ENCODE measurements around the gene RAF1. TPM values are rescaled to one million over a fixed set of nuclear protein-coding genes. Genes with fewer than 3 reads are reported as not detected.

Gene RAF1
- total RNA-seq, 1 experiment from 2014 or later: 64.3 TPM

DNA sequence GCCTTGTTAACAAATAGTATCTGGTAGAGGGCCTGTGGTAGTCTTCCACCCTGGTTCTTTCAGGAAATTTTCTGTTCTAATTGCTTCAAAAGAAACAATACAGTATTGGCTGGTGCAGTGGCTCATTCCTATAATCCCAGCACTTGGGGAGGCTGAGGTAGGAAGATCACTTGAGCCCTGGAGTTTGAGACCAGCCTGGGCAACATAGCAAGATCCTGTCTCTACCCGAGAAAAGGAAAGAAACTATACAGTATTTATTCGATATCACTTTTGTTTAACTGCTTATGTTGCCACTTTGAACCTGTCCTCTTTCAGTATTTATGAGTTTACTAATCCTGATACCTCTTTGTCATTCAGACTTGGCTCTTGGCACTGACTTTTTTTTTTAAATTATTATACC, 102.5 kb downstream of the RAF1 start:
- ChIA-PET CTCF (no interaction called here), RAD21 (ENCODE audit: low non-redundant PET in 1 of 2, low total read pairs in 2 of 2, uncharacterized antibody in 2 of 2, unreplicated experiment in 2 of 2) (no interaction called here), POLR2A (no interaction called here)
- no peaks in the 10 kb centered on the region for H3K36me3 ChIP-seq (ENCODE audit: control insufficient read depth in 1 of 2, insufficient read depth in 2 of 2, low read length in 2 of 2)
- no peak overlapping the region for H3K27ac ChIP-seq (ENCODE audit: low read depth, low read length)
- no peaks in the 10 kb centered on the region for H3K27me3 ChIP-seq (ENCODE audit: insufficient read depth, low read length)
- peaks cover 11% of the 10 kb centered on the region; the same call in 1 of the 2 replicates for H4K20me1 ChIP-seq (ENCODE audit: insufficient read depth)
- H2AFZ ChIP-seq (ENCODE audit: low read depth, low read length, poor library complexity, severe bottlenecking): no peak overlapping the region
- ATAC-seq (no peak), DNase-seq (ENCODE audit: low read depth, low spot score) (no peak)
- H3K79me2 ChIP-seq (ENCODE audit: insufficient read depth, low read length): peaks cover 93% of the 10 kb centered on the region
- H3K4me1 ChIP-seq (ENCODE audit: control insufficient read depth in 1 of 2, insufficient read depth in 2 of 2, low read length in 2 of 2): peaks cover 8 to 19% of the 10 kb centered on the region in 2 experiments
- H3K4me2 ChIP-seq (ENCODE audit: low read length): no peak overlapping the region
- H3K9ac ChIP-seq (ENCODE audit: low read length): no peak overlapping the region
- no peaks in the 10 kb centered on the region for H3K9me3 ChIP-seq (ENCODE audit: control insufficient read depth in 1 of 2, insufficient read depth in 1 of 2, low read depth in 1 of 2, low read length in 2 of 2)
- no peaks in the 10 kb centered on the region for H3K9me2 ChIP-seq (ENCODE audit: insufficient read depth)
- BruUV-seq (replicated peaks): no TSS peak
- intact Hi-C loops (cut with micrococcal nuclease): no loop called here
- no peak overlapping the region for H3K4me3 ChIP-seq (replicated peaks in 1 of 2; ENCODE audit: low read depth in 1 of 2, low read length in 2 of 2)
- TF ChIP-seq ZNF274 (IDR thresholded peaks at IDR 0.05; ENCODE audit: low read depth, low read length) (no peak), CBX3 (IDR thresholded peaks at IDR 0.05; ENCODE audit: low read depth) (no peak), CEBPB (IDR thresholded peaks at IDR 0.05; ENCODE audit: low read depth) (no peak), EZH2phosphoT487 (IDR thresholded peaks at IDR 0.05; ENCODE audit: borderline replicate concordance) (no peak), FOSL1 (IDR thresholded peaks at IDR 0.05; ENCODE audit: low read depth) (no peak), ZFX (IDR thresholded peaks at IDR 0.05) (no peak), SP1 (IDR thresholded peaks at IDR 0.05; ENCODE audit: low read depth) (no peak), EGR1 (IDR thresholded peaks at IDR 0.05; ENCODE audit: low read depth) (no peak), SIN3A (IDR thresholded peaks at IDR 0.05; ENCODE audit: low read depth) (no peak), JUND (IDR thresholded peaks at IDR 0.05) (no peak), YY1 (IDR thresholded peaks at IDR 0.05; ENCODE audit: extremely low read depth, insufficient replicate concordance, low read depth, low read length) (no peak)

- Histone ChIP-seq H3K27ac (ENCODE audit: low read depth, low read length) (no peak overlapping the region), H3K9ac (ENCODE audit: low read length) (no peak overlapping the region), H3K27me3 (ENCODE audit: insufficient read depth, low read length) (no peaks in the 10 kb centered on the region), H3K9me2 (ENCODE audit: insufficient read depth) (no peaks in the 10 kb centered on the region), H4K20me1 (ENCODE audit: insufficient read depth) (peaks cover 11% of the 10 kb centered on the region; the same call in 1 of the 2 replicates), H3K4me3 (replicated peaks in 1 of 2; ENCODE audit: low read depth in 1 of 2, low read length in 2 of 2) (no peak overlapping the region), H3K9me3 (ENCODE audit: control insufficient read depth in 1 of 2, insufficient read depth in 1 of 2, low read depth in 1 of 2, low read length in 2 of 2) (no peaks in the 10 kb centered on the region), H3K4me1 (ENCODE audit: control insufficient read depth in 1 of 2, insufficient read depth in 2 of 2, low read length in 2 of 2) (peaks cover 8 to 26% of the 10 kb centered on the region in 2 experiments), H2AFZ (ENCODE audit: low read depth, low read length, poor library complexity, severe bottlenecking) (no peak overlapping the region), H3K79me2 (ENCODE audit: insufficient read depth, low read length) (peaks cover 86% of the 10 kb centered on the region), H3K4me2 (ENCODE audit: low read length) (no peak overlapping the region), H3K36me3 (ENCODE audit: control insufficient read depth in 1 of 2, insufficient read depth in 2 of 2, low read length in 2 of 2) (no peaks in the 10 kb centered on the region)
- ChIA-PET CTCF (no interaction called here), POLR2A (no interaction called here), RAD21 (ENCODE audit: low non-redundant PET in 1 of 2, low total read pairs in 2 of 2, uncharacterized antibody in 2 of 2, unreplicated experiment in 2 of 2) (no interaction called here)
- ATAC-seq: no peak
- no peak for DNase-seq (ENCODE audit: low read depth, low spot score)
- intact Hi-C loops (cut with micrococcal nuclease): no loop called here
- no TSS peak for BruUV-seq (replicated peaks)
- TF ChIP-seq ZNF274 (IDR thresholded peaks at IDR 0.05; ENCODE audit: low read depth, low read length) (no peak), CEBPB (IDR thresholded peaks at IDR 0.05; ENCODE audit: low read depth) (no peak), RAD21 (IDR thresholded peaks at IDR 0.05; ENCODE audit: low read depth) (no peak), FOSL1 (IDR thresholded peaks at IDR 0.05; ENCODE audit: low read depth) (no peak), CBX3 (IDR thresholded peaks at IDR 0.05; ENCODE audit: low read depth) (no peak), SIN3A (IDR thresholded peaks at IDR 0.05; ENCODE audit: low read depth) (no peak), POLR2AphosphoS5 (IDR thresholded peaks at IDR 0.05; ENCODE audit: low read depth, low read length) (no peak), SRF (IDR thresholded peaks at IDR 0.05; ENCODE audit: low read depth) (no peak), CTCF (IDR thresholded peaks at IDR 0.05 in 2 of 3, conservative IDR thresholded peaks at IDR 0.05 in 1 of 3; ENCODE audit: borderline replicate concordance in 1 of 3, insufficient read depth in 1 of 3, low read depth in 2 of 3, low read length in 2 of 3) (no peak), ZFX (IDR thresholded peaks at IDR 0.05) (no peak), SP1 (IDR thresholded peaks at IDR 0.05; ENCODE audit: low read depth) (no peak)
- TF ChIP-seq, protein P1, sequence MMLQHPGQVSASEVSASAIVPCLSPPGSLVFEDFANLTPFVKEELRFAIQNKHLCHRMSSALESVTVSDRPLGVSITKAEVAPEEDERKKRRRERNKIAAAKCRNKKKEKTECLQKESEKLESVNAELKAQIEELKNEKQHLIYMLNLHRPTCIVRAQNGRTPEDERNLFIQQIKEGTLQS (IDR thresholded peaks at IDR 0.05): no peak
These were observed 103.3 kb downstream of the RAF1 start for GRCh38 chr3:12560505-12561190.
